GM18499 (cell line): ENCODE results near the gene INPP5D.
"Not testable (repeated sequence)": the region's sequence is repeated elsewhere in the genome, so short reads cannot be mapped to it uniquely, and the experiment has no call there.

Source experiments
- ATAC-seq: cut with Tn5 transposase; IDR thresholded peaks from one replicate; pipeline ENCODE4 v1.9.1; 2021; ENCODE audit warnings: moderate number of reproducible peaks; ENCODE audit not compliant: insufficient read depth, unreplicated experiment

The INPP5D gene

GRCh38 chr2:233163486-233164103 lies 103.5 kb downstream of the INPP5D start:
- ATAC-seq = no peak

- ATAC-seq = no peak
These were observed 104.0 kb downstream of the INPP5D start for GRCh38 chr2:233164128-233164635.

- ATAC-seq = no peak
These were observed 104.8 kb downstream of the INPP5D start for GRCh38 chr2:233164967-233165366.

GRCh38 chr2:233165543-233165894 lies 105.4 kb downstream of the INPP5D start:
- no peak for ATAC-seq

GRCh38 chr2:233165895-233166661 lies 105.9 kb downstream of the INPP5D start:
- ATAC-seq = no peak

- ATAC-seq = no peak
These were observed 108.3 kb downstream of the INPP5D start for GRCh38 chr2:233168445-233168844.

- no peak for ATAC-seq
These were observed 108.8 kb downstream of the INPP5D start for GRCh38 chr2:233168919-233169318.

GRCh38 chr2:233171344-233171743 lies 111.2 kb downstream of the INPP5D start:
- ATAC-seq = no peak

GRCh38 chr2:233173115-233173514 lies 113.0 kb downstream of the INPP5D start:
- no peak for ATAC-seq

GRCh38 chr2:233174137-233174536 lies 114.0 kb downstream of the INPP5D start:
- ATAC-seq = no peak

- no peak for ATAC-seq
These were observed 119.1 kb downstream of the INPP5D start for GRCh38 chr2:233178994-233179847.

- no peak for ATAC-seq
These were observed 119.8 kb downstream of the INPP5D start for GRCh38 chr2:233179848-233180366.

GRCh38 chr2:233183869-233184418 lies 123.8 kb downstream of the INPP5D start:
- ATAC-seq = no peak

- no peak for ATAC-seq
These were observed 124.5 kb downstream of the INPP5D start for GRCh38 chr2:233184669-233185068.

- ATAC-seq = no peak
These were observed 125.2 kb downstream of the INPP5D start for GRCh38 chr2:233185330-233185729.

- ATAC-seq = no peak
These were observed 125.8 kb downstream of the INPP5D start for GRCh38 chr2:233185963-233186362.

- no peak for ATAC-seq
These were observed 126.7 kb downstream of the INPP5D start for GRCh38 chr2:233186851-233187250.

GRCh38 chr2:233189025-233189424 lies 128.9 kb downstream of the INPP5D start:
- no peak for ATAC-seq

GRCh38 chr2:233191016-233191415 lies 130.9 kb downstream of the INPP5D start:
- ATAC-seq = not testable (repeated sequence)

GRCh38 chr2:233193738-233194137 lies 133.6 kb downstream of the INPP5D start:
- no peak for ATAC-seq
